GM23338 (cell line): Measurements from ENCODE around the gene SMCR8. TPM values are rescaled to one million over a fixed set of nuclear protein-coding genes. Genes with fewer than 3 reads are reported as not detected.

Experiments used
- ATAC-seq: fragments of 200-7000 bp; cut with Tn5 transposase; 3 replicates; pipeline ENCODE4 v1.9.1; 2020
- DNase-seq: peaks from one replicate; pipeline ENCODE4 v3.0.0-alpha.2; 2015; ENCODE audit warnings: low spot score
- H2AFZ ChIP-seq: fragments of 200-600 bp; sonication (generic); 2 replicates; pipeline ENCODE4 v1.8.0; 2016; ENCODE audit warnings: antibody characterized with exemption, mild to moderate bottlenecking, moderate library complexity
- H3F3A ChIP-seq: fragments of 200-600 bp; sonication (generic); replicated peaks from 2 replicates; pipeline ENCODE4 v1.8.0; 2017; ENCODE audit warnings: antibody characterized with exemption, mixed run types, low read depth
- H3K27ac ChIP-seq: fragments of 200-600 bp; sonication (generic); 2 replicates; pipeline ENCODE4 v1.6.1; 2016; ENCODE audit warnings: low read depth
- H3K27me3 ChIP-seq: fragments of 200-600 bp; sonication (generic); 2 replicates; pipeline ENCODE4 v1.8.0; 2016; ENCODE audit warnings: mild to moderate bottlenecking, mixed run types, moderate library complexity; ENCODE audit not compliant: insufficient read depth
- H3K36me3 ChIP-seq: fragments of 200-600 bp; sonication (generic); 2 replicates; pipeline ENCODE4 v1.8.0; 2016; ENCODE audit warnings: mild to moderate bottlenecking; ENCODE audit not compliant: insufficient read depth
- H3K4me1 ChIP-seq: fragments of 200-600 bp; sonication (generic); 2 replicates; pipeline ENCODE4 v1.8.0; 2016; ENCODE audit warnings: mild to moderate bottlenecking, moderate library complexity; ENCODE audit not compliant: insufficient read depth
- H3K4me2 ChIP-seq: fragments of 200-600 bp; sonication (generic); 2 replicates; pipeline ENCODE4 v1.7.1; 2017; ENCODE audit warnings: mixed run types
- H3K4me3 ChIP-seq: fragments of 200-600 bp; sonication (generic); 2 replicates; pipeline ENCODE4 v1.6.1; 2016; ENCODE audit warnings: mixed run types
- H3K79me2 ChIP-seq: fragments of 200-600 bp; sonication (generic); replicated peaks from 2 replicates; pipeline ENCODE4 v1.8.0; 2017; ENCODE audit warnings: mild to moderate bottlenecking; ENCODE audit not compliant: insufficient read depth
- H3K9me2 ChIP-seq: fragments of 200-600 bp; sonication (generic); 2 replicates; pipeline ENCODE4 v1.8.0; 2017; ENCODE audit not compliant: insufficient read depth
- H4K20me1 ChIP-seq: fragments of 200-600 bp; sonication (generic); replicated peaks from 2 replicates; pipeline ENCODE4 v1.8.0; 2017; ENCODE audit warnings: mild to moderate bottlenecking; ENCODE audit not compliant: insufficient read depth
- H3K27ac Mint-ChIP-seq: 2 replicates; pipeline ENCODE4 v1.8.0; 2020; ENCODE audit warnings: inconsistent platforms, mild to moderate bottlenecking, moderate library complexity, mixed read lengths
- H3K27me3 Mint-ChIP-seq: 3 replicates; pipeline ENCODE4 v1.8.0; 2022; ENCODE audit warnings: low read depth, mild to moderate bottlenecking, moderate library complexity, mixed read lengths, inconsistent platforms; ENCODE audit not compliant: insufficient read depth, poor library complexity
- H3K36me3 Mint-ChIP-seq: 3 replicates; pipeline ENCODE4 v1.8.0; 2021; ENCODE audit warnings: low read depth, mild to moderate bottlenecking, inconsistent platforms, moderate library complexity, mixed read lengths
- H3K4me1 Mint-ChIP-seq: 3 replicates; pipeline ENCODE4 v1.8.0; 2020; ENCODE audit warnings: mild to moderate bottlenecking, inconsistent platforms, mixed read lengths
- H3K4me3 Mint-ChIP-seq: 3 replicates; pipeline ENCODE4 v1.8.0; 2021; ENCODE audit warnings: moderate library complexity, mild to moderate bottlenecking, inconsistent platforms, mixed read lengths
- H3K9me3 Mint-ChIP-seq: 3 replicates; pipeline ENCODE4 v1.8.0; 2020; ENCODE audit warnings: moderate library complexity, mild to moderate bottlenecking, inconsistent platforms, mixed read lengths
- CREB1 ChIP-seq: fragments of 250-450 bp; sonication (Bioruptor Pico); IDR thresholded peaks from 2 replicates; pipeline ENCODE4 v1.5.0; 2020; ENCODE audit warnings: low read depth, mild to moderate bottlenecking, moderate library complexity
- CTCF ChIP-seq, 2 experiments: fragments of 200-600 bp in 1 of 2; sonication (generic) in 1 of 2; conservative IDR thresholded peaks; 2 replicates each; pipeline versions ENCODE4 v1.5.1 to v1.6.1; 2016 to 2017; ENCODE audit warnings: antibody characterized with exemption in 2 of 2, low read depth in 2 of 2, mild to moderate bottlenecking in 2 of 2, moderate library complexity in 1 of 2
- EZH2phosphoT487 ChIP-seq: fragments of 200-600 bp; sonication (generic); IDR thresholded peaks from one replicate; pipeline ENCODE4 v1.8.1; 2018; ENCODE audit warnings: antibody characterized with exemption; ENCODE audit not compliant: unreplicated experiment
- NANOG ChIP-seq: IDR thresholded peaks from 2 replicates; pipeline ENCODE4 v1.6.1; 2016; ENCODE audit warnings: antibody characterized with exemption, borderline replicate concordance
- POLR2AphosphoS5 ChIP-seq: IDR thresholded peaks from 2 replicates; pipeline ENCODE4 v1.6.1; 2016; ENCODE audit warnings: antibody characterized with exemption, low read depth
- REST ChIP-seq: IDR thresholded peaks from one replicate; pipeline ENCODE4 v1.6.1; 2018; ENCODE audit warnings: antibody characterized with exemption; ENCODE audit not compliant: unreplicated experiment
- ZNF114 ChIP-seq: fragments of 250-450 bp; sonication (Bioruptor Pico); IDR thresholded peaks from 2 replicates; pipeline ENCODE4 v1.5.0; 2020; ENCODE audit warnings: mild to moderate bottlenecking, moderate library complexity
- ZNF331 ChIP-seq: fragments of 250-450 bp; sonication (Bioruptor Pico); IDR thresholded peaks from 2 replicates; pipeline ENCODE4 v1.5.0; 2020; ENCODE audit warnings: low read depth, mild to moderate bottlenecking, moderate library complexity
- polyA plus RNA-seq: library from polyadenylated mRNA; unstranded; fragments of >200 nt; fragmentation: Nextera tagmentation; extraction: Ambion mirVana; gene quantifications from 2 replicates; pipeline ENCODE4 v1.2.1, GENCODE V29; 2016
- total RNA-seq: library from RNA; depleted of rRNA; stranded (reverse); fragments of >200 nt; shearing (Covaris generic); gene quantifications from 2 replicates; pipeline ENCODE4 v1.2.3, GENCODE V29; 2014
- TF ChIP-seq, protein P1 (sequence below): IDR thresholded peaks from 2 replicates; pipeline ENCODE4 v1.6.1; 2016; ENCODE audit warnings: antibody characterized with exemption

The SMCR8 gene
- total and polyA plus RNA-seq, 2 experiments from 2014 or later: 1.5 to 20.1 TPM

DNA sequence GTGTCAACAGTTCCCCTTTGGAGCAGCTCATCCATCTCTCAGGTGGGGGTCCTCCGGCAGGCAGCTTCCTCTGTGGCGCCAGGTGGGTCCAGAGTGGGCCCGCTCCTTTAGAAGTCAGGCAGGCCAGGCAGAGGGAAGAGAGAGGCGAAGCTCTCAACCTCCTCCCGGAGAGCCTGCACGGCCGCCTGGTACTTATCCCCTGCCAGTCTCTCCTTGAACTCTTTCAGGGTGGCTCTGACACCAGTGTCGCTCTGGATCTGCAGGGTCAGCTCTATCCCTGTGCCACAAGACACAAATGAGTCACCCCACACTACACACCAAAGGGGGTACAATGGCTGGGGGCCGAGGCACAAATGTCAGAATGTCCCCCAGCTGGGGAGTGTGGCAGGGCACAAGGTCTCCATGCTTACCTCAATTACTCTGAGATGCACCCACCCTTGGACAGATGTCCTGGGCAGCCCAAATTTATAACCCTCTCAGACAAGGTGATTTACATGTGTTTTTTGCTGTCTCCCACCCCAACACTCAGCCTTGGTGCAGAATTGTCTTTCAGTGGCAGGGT lies 13.6 kb downstream of the SMCR8 start (continued):
- TF ChIP-seq REST: no peak
- TF ChIP-seq CREB1 (CRISPR knock-in tag): no peak
- TF ChIP-seq ZNF114 (CRISPR knock-in tag): no peak
- TF ChIP-seq EZH2phosphoT487: no peak
- no peak for TF ChIP-seq NANOG

- Mint-ChIP-seq H3K27me3 (peaks cover 6% of the 10 kb centered on the region), H3K9me3 (peaks cover 12% of the 10 kb centered on the region), H3K4me1 (no peaks in the 10 kb centered on the region), H3K36me3 (peaks cover 73% of the 10 kb centered on the region), H3K4me3 (no peak overlapping the region; the same call in 2 of the 3 replicates), H3K27ac (no peak overlapping the region)
- Histone ChIP-seq H3K79me2 (no peaks in the 10 kb centered on the region), H2AFZ (no peak overlapping the region), H3K4me2 (no peak overlapping the region), H3F3A (no peaks in the 10 kb centered on the region; the same call in 1 of the 2 replicates), H3K36me3 (peaks cover 16% of the 10 kb centered on the region), H3K4me1 (no peaks in the 10 kb centered on the region), H3K27me3 (no peaks in the 10 kb centered on the region), H3K27ac (no peak overlapping the region), H3K9me2 (no peaks in the 10 kb centered on the region), H3K4me3 (no peak overlapping the region), H4K20me1 (peaks cover 5% of the 10 kb centered on the region)
- ATAC-seq (no peak), DNase-seq (no peak)
- TF ChIP-seq CTCF (conservative IDR thresholded peaks at IDR 0.05; ENCODE audit: low read depth in 2 of 2) (no peak), EZH2phosphoT487 (no peak), CREB1 (CRISPR knock-in tag) (no peak), POLR2AphosphoS5 (no peak), ZNF331 (no peak)
- TF ChIP-seq, protein P1, sequence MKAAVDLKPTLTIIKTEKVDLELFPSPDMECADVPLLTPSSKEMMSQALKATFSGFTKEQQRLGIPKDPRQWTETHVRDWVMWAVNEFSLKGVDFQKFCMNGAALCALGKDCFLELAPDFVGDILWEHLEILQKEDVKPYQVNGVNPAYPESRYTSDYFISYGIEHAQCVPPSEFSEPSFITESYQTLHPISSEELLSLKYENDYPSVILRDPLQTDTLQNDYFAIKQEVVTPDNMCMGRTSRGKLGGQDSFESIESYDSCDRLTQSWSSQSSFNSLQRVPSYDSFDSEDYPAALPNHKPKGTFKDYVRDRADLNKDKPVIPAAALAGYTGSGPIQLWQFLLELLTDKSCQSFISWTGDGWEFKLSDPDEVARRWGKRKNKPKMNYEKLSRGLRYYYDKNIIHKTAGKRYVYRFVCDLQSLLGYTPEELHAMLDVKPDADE: no peak
These were observed 16.8 kb downstream of the SMCR8 start for GRCh38 chr17:18331879-18332278.
